Chondrocyte (in vitro differentiated cells): ENCODE data around the gene PDZRN3. TPM values are rescaled to one million over a fixed set of nuclear protein-coding genes. Genes with fewer than 3 reads are reported as not detected.

Experiments used
- DNase-seq: peaks from one replicate; pipeline ENCODE4 v3.0.0; 2021; ENCODE audit warnings: mixed read lengths, low spot score
- H3K27ac Mint-ChIP-seq: one replicate; pipeline ENCODE4 v1.8.0; 2021; ENCODE audit warnings: mild to moderate bottlenecking, moderate library complexity, mixed read lengths; ENCODE audit not compliant: unreplicated experiment
- H3K27me3 Mint-ChIP-seq: 2 replicates; pipeline ENCODE4 v1.8.0; 2021; ENCODE audit warnings: low read depth, mixed read lengths
- H3K36me3 Mint-ChIP-seq: 2 replicates; pipeline ENCODE4 v1.8.0; 2021; ENCODE audit warnings: low read depth, mixed read lengths
- H3K4me1 Mint-ChIP-seq: 2 replicates; pipeline ENCODE4 v1.8.0; 2021; ENCODE audit warnings: low read depth, mild to moderate bottlenecking, mixed read lengths
- H3K4me3 Mint-ChIP-seq: one replicate; pipeline ENCODE4 v1.8.0; 2021; ENCODE audit warnings: mild to moderate bottlenecking, moderate library complexity, mixed read lengths; ENCODE audit not compliant: unreplicated experiment
- H3K9me3 Mint-ChIP-seq: 2 replicates; pipeline ENCODE4 v1.8.0; 2021; ENCODE audit warnings: low read depth, mixed read lengths
- CTCF ChIP-seq: fragments of 200-600 bp; sonication (generic); IDR thresholded peaks from 2 replicates; pipeline ENCODE4 v1.5.0; 2021; ENCODE audit warnings: antibody characterized with exemption, mild to moderate bottlenecking, moderate library complexity
- total RNA-seq: library from RNA; stranded (reverse); gene quantifications from 3 replicates; pipeline ENCODE4 v1.2.1, GENCODE V29; 2021

The PDZRN3 gene
- total RNA-seq, 1 donor from 2014 or later: 19.4 TPM

DNA sequence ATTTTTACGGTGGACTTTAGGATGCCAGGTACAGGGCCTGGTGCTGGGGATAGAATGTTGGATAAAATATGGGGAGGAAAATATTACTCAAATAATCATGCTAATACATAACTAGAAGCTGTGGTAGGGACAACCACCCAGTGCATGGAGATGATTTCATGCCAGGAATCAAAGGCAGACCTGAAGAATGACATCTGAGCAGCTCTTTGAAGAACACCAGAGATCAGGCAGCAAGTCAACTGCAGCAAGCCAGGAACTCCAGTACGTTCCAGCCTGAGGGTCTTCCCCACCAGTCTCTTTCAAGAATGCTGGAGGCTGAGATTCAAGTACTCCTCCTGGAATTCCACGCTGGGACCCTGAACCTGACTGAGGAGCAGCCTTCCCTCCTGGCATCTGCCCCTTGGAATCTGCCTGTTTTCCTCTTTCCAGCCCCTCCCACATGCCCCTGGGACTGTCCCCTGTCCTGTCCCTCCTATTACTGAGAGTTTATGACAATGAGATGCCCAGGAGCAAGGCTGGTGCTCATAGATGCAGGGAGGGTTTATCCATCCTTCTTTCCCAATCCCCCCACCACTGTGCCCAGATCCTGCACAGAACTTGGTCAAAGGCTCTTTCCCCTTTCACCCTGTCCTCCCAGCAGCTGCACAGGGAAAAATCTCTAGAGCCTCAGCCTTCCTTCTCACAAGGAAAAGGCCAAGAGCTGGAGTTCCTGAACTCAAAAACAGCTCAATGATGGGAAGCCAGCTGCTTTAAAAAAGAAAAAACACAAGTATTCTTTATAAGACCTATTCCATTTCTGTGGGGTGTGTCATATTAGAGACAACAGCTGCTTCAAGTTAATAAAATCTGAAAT lies 68.0 kb downstream of the PDZRN3 start:
- Mint-ChIP-seq H3K36me3 (peaks cover 5% of the 10 kb centered on the region), H3K9me3 (no peaks in the 10 kb centered on the region), H3K27ac (no peak overlapping the region), H3K27me3 (no peaks in the 10 kb centered on the region), H3K4me3 (no peak overlapping the region), H3K4me1 (peaks cover 27% of the 10 kb centered on the region)
- TF ChIP-seq CTCF: no peak
- DNase-seq: no peak

DNA sequence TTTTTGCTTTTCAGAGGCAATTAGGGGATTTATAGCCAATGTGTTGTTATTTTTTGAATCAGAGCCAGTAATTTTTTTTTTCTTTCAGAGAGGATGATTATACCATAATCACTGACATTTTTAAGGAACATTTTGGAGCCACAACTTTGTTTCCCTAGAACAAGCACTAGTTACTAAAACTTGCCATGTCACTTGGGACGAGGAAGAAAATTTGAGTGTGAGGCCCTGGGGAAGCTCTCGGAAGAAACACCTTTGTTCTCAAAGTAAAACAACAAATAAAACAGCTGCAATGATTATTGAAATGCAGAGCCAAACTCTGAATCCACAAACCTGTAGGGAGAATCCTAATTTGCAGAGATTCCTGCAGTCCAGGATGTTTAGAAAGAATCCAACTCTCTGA lies 69.7 kb downstream of the PDZRN3 start:
- peaks cover 2% of the 10 kb centered on the region for H3K9me3 Mint-ChIP-seq
- peaks cover 8% of the 10 kb centered on the region for H3K36me3 Mint-ChIP-seq
- TF ChIP-seq CTCF: no peak
- H3K4me1 Mint-ChIP-seq: peaks cover 28% of the 10 kb centered on the region
- no peak overlapping the region for H3K4me3 Mint-ChIP-seq
- no peaks in the 10 kb centered on the region for H3K27me3 Mint-ChIP-seq
- no peak for DNase-seq
- H3K27ac Mint-ChIP-seq: no peak overlapping the region

- no peak for TF ChIP-seq CTCF
- H3K36me3 Mint-ChIP-seq: peaks cover 8% of the 10 kb centered on the region
- no peak overlapping the region for H3K4me3 Mint-ChIP-seq
- no peak overlapping the region for H3K27ac Mint-ChIP-seq
- H3K27me3 Mint-ChIP-seq: no peaks in the 10 kb centered on the region
- DNase-seq: no peak
- peaks cover 2% of the 10 kb centered on the region for H3K9me3 Mint-ChIP-seq
- H3K4me1 Mint-ChIP-seq: peaks cover 25% of the 10 kb centered on the region
Measured at GRCh38 chr3:73552700-73553099, 72.0 kb downstream of the PDZRN3 start.

DNA sequence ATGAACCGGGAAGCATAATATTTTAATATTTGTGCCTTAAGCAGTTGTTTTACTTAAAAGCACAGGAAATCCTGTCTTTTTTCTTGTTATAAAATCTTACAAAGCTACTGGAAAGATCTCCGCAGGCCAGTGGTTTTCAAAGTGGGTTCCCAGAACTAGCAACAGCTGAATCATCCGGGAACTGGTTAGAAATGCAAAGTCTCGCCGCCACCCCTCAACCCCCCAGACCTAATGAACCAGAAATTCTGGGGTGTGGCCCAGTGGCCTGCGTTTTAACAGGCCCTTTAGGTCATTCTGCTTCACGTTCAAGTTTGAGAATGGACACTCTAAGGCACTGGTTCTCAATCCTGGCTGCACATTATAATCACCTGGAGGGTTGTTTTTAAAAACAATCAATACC lies 74.7 kb downstream of the PDZRN3 start:
- Mint-ChIP-seq H3K4me3 (no peak overlapping the region), H3K4me1 (peaks cover 34% of the 10 kb centered on the region), H3K27me3 (no peaks in the 10 kb centered on the region), H3K27ac (no peak overlapping the region), H3K9me3 (peaks cover 4% of the 10 kb centered on the region), H3K36me3 (peaks cover 8% of the 10 kb centered on the region)
- TF ChIP-seq CTCF: no peak
- no peak for DNase-seq

DNA sequence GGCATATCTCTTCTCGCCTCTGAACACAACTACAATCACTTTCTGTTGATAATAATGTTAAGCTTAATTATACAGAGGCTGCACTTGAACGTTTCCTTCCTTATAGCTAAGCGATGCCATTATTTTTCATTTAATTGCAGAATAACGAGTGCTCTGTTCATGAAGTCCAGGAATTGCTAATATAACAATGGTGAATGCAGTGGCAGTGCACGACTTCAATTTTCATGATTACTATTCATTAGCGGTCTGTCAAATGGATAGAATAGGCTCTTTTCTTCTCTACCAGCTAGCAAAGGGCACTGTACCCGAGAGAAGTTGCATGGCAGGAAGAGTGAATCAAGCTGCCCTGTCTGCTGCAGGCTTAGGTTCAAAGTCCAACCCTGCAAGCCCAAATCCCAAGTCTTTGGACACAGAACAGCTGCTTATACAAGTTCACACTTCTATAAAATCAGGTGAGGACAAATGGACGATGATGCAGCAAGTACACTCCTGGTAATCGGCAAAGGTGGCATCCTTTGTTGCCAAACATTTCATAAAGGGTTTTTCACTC lies 75.6 kb downstream of the PDZRN3 start:
- H3K4me3 Mint-ChIP-seq: no peak overlapping the region
- H3K4me1 Mint-ChIP-seq: peaks cover 34% of the 10 kb centered on the region
- DNase-seq: no peak
- H3K27ac Mint-ChIP-seq: no peak overlapping the region
- TF ChIP-seq CTCF: no peak
- peaks cover 4% of the 10 kb centered on the region for H3K9me3 Mint-ChIP-seq
- peaks cover 6% of the 10 kb centered on the region for H3K36me3 Mint-ChIP-seq
- no peaks in the 10 kb centered on the region for H3K27me3 Mint-ChIP-seq
